Transverse colon (tissue), 4 donors: ENCODE data around the gene TGM1.

Experiments used
- EP300 ChIP-seq: sonication (generic); formaldehyde crosslinking; IDR thresholded peaks from one replicate; pipeline ENCODE4 v1.6.1; 2017; ENCODE audit warnings: antibody characterized with exemption, low read depth
- POLR2AphosphoS5 ChIP-seq, 3 donors: sonication (generic); formaldehyde crosslinking; IDR thresholded peaks; one replicate each; pipeline ENCODE4 v1.6.1; 2016; ENCODE audit warnings: antibody characterized with exemption in 3 of 3
- TF ChIP-seq, protein P1 (sequence below), 5 experiments: fragments of 200-600 bp in 3 of 5; fragments of 450-650 bp in 2 of 5; sonication (generic) in 3 of 5; IDR thresholded peaks; 1 replicate in 2 of 5; 2 replicates in 3 of 5; pipeline ENCODE4 v1.5.1; 2016 to 2017; ENCODE audit warnings: antibody characterized with exemption in 5 of 5, inconsistent platforms in 3 of 5, mild to moderate bottlenecking in 2 of 5, moderate library complexity in 1 of 5

DNA sequence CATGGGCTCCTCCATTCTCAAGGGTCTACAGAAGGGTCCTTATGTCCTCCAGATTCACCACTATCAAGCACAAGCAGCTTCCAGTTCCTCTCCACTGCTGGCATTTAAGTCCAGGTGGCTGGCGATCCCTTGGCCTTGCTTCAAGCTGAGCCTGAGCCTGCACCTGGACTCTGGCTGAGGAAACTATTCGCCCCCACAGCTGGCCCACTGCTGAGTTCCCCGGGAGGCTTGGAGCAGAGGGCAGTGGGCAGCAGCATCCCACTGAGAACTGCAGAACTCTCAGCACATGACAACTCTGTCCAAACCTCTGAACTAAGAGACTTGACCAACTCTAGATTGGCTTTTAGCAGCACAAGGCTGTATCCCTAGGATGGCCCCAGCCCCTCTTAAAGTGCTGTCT is 19.8 kb upstream of the TGM1 start:
- TF ChIP-seq, protein P1, sequence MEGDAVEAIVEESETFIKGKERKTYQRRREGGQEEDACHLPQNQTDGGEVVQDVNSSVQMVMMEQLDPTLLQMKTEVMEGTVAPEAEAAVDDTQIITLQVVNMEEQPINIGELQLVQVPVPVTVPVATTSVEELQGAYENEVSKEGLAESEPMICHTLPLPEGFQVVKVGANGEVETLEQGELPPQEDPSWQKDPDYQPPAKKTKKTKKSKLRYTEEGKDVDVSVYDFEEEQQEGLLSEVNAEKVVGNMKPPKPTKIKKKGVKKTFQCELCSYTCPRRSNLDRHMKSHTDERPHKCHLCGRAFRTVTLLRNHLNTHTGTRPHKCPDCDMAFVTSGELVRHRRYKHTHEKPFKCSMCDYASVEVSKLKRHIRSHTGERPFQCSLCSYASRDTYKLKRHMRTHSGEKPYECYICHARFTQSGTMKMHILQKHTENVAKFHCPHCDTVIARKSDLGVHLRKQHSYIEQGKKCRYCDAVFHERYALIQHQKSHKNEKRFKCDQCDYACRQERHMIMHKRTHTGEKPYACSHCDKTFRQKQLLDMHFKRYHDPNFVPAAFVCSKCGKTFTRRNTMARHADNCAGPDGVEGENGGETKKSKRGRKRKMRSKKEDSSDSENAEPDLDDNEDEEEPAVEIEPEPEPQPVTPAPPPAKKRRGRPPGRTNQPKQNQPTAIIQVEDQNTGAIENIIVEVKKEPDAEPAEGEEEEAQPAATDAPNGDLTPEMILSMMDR (IDR thresholded peaks at IDR 0.05): no peak
- no peak for TF ChIP-seq EP300
- TF ChIP-seq POLR2AphosphoS5 (IDR thresholded peaks at IDR 0.05): no peak
